Transverse colon (tissue), 4 donors: ENCODE results near the gene ELOB. TPM values are rescaled to one million over a fixed set of nuclear protein-coding genes. Genes with fewer than 3 reads are reported as not detected.

Experiments used
- DNase-seq: peaks from one replicate; pipeline ENCODE4 v3.0.0-alpha.2; 2019
- H3K27ac ChIP-seq, 4 donors: fragments of 200-600 bp; sonication (generic); 2 replicates each; pipeline ENCODE4 v1.5.1; 2016 to 2018; ENCODE audit warnings: inconsistent platforms in 4 of 4
- H3K27me3 ChIP-seq: fragments of 200-600 bp; sonication (generic); 2 replicates; pipeline ENCODE4 v1.5.1; 2017; ENCODE audit warnings: inconsistent platforms
- H3K36me3 ChIP-seq, 4 donors: fragments of 200-600 bp; sonication (generic); 2 replicates each; pipeline ENCODE4 v1.5.1; 2017 to 2019; ENCODE audit warnings: inconsistent platforms in 4 of 4
- H3K4me1 ChIP-seq, 4 donors: fragments of 200-600 bp; sonication (generic); 2 replicates each; pipeline ENCODE4 v1.5.1; 2017 to 2020; ENCODE audit warnings: inconsistent platforms in 4 of 4
- H3K4me3 ChIP-seq, 4 donors: fragments of 200-600 bp; sonication (generic); 1 replicate in 1 of 4; 2 replicates in 3 of 4; pipeline versions ENCODE4 v1.5.1 to v1.6.1; 2017 to 2019; ENCODE audit warnings: inconsistent platforms in 4 of 4
- H3K9me3 ChIP-seq, 2 donors: fragments of 200-600 bp; sonication (generic); 2 replicates each; pipeline ENCODE4 v1.5.1; 2017 to 2019; ENCODE audit warnings: inconsistent platforms in 2 of 2
- CTCF ChIP-seq, 5 experiments: fragments of 200-600 bp in 3 of 5; fragments of 450-650 bp in 2 of 5; sonication (generic) in 3 of 5; IDR thresholded peaks; 1 replicate in 2 of 5; 2 replicates in 3 of 5; pipeline ENCODE4 v1.5.1; 2016 to 2017; ENCODE audit warnings: antibody characterized with exemption in 5 of 5, inconsistent platforms in 3 of 5, mild to moderate bottlenecking in 2 of 5, moderate library complexity in 1 of 5
- EP300 ChIP-seq: sonication (generic); formaldehyde crosslinking; IDR thresholded peaks from one replicate; pipeline ENCODE4 v1.6.1; 2017; ENCODE audit warnings: antibody characterized with exemption, low read depth
- POLR2A ChIP-seq: fragments of 450-650 bp; IDR thresholded peaks from one replicate; pipeline ENCODE4 v1.6.1; 2016; ENCODE audit warnings: antibody characterized with exemption, mild to moderate bottlenecking, moderate library complexity
- POLR2AphosphoS5 ChIP-seq, 3 donors: sonication (generic); formaldehyde crosslinking; IDR thresholded peaks; one replicate each; pipeline ENCODE4 v1.6.1; 2016; ENCODE audit warnings: antibody characterized with exemption in 3 of 3
- WGBS, 2 donors: methylation state at CpG; one replicate each; pipeline ENCODE4 v1.1.5; 2018; ENCODE audit warnings: low coverage in 1 of 2; 5-methylcytosine and 5-hydroxymethylcytosine counted together
- in situ Hi-C, 4 donors: fragments of 200-750 bp; cut with MboI; loops; one replicate each; pipeline versions ENCODE4 v1.15.0 to v1.15.1; 2017; ENCODE audit warnings: low sequenced_read_pairs in 3 of 4, low pct_ligation_motif_present in 1 of 4, low pct_unique_long_range_greater_than_20kb in 1 of 4
- intact Hi-C: fragments of 100-400 bp; cut with DNase I; formaldehyde crosslinking; loops from one replicate; pipeline ENCODE4 v1.15.1; 2023; ENCODE audit warnings: low total_unique reads
- total RNA-seq, 4 donors: library from RNA; depleted of rRNA; stranded (reverse); fragments of >200 nt; gene quantifications; one replicate each; pipeline ENCODE4 v1.1.0, GENCODE V29; 2016

Gene ELOB
- total RNA-seq, 4 donors from 2014 or later = 133 to 433 (median 288) TPM

- no peak for DNase-seq
- TF ChIP-seq EP300 = no peak
- no peak for TF ChIP-seq CTCF (IDR thresholded peaks at IDR 0.05)
- no peak for TF ChIP-seq POLR2AphosphoS5 (IDR thresholded peaks at IDR 0.05)
- no peak for TF ChIP-seq POLR2A
- WGBS, 2 donors = 80 to 83% methylated on average over 3 of the region's 3 CpGs
- H3K27me3 ChIP-seq = peaks cover 15% of the 10 kb centered on the region
- in situ Hi-C loops = no loop called here
- H3K9me3 ChIP-seq = peaks cover 0 to 1% of the 10 kb centered on the region in 2 donors
- intact Hi-C loops = no loop called here
- H3K27ac ChIP-seq = no peak overlapping the region
- H3K36me3 ChIP-seq = no peaks in the 10 kb centered on the region
- H3K4me1 ChIP-seq = no peaks in the 10 kb centered on the region
- H3K4me3 ChIP-seq = no peak overlapping the region
These were observed 32.2 kb upstream of the ELOB start for GRCh38 chr16:2809149-2809760.

- intact Hi-C loops (no loop called here), in situ Hi-C loops (no loop called here)
- 91% methylated on average over 7 of the region's 7 CpGs; no CpG with 5 or more reads in 1 of the 2 donors for WGBS, 2 donors
- no peak overlapping the region for H3K27ac ChIP-seq
- peaks cover 7 to 9% of the 10 kb centered on the region in 2 donors for H3K9me3 ChIP-seq
- no peak for TF ChIP-seq CTCF (IDR thresholded peaks at IDR 0.05)
- no peak for TF ChIP-seq EP300
- TF ChIP-seq POLR2A = no peak
- TF ChIP-seq POLR2AphosphoS5 (IDR thresholded peaks at IDR 0.05) = no peak
- no peaks in the 10 kb centered on the region for H3K4me1 ChIP-seq
- no peak overlapping the region for H3K4me3 ChIP-seq
- no peaks in the 10 kb centered on the region for H3K36me3 ChIP-seq
- peaks cover 15% of the 10 kb centered on the region for H3K27me3 ChIP-seq
- DNase-seq = no peak
These were observed 31.1 kb upstream of the ELOB start for GRCh38 chr16:2808181-2808580.

- H3K4me3 ChIP-seq = no peak overlapping the region
- H3K27me3 ChIP-seq = peaks cover 11% of the 10 kb centered on the region
- H3K4me1 ChIP-seq = no peaks in the 10 kb centered on the region
- in situ Hi-C loops (no loop called here), intact Hi-C loops (no loop called here)
- H3K36me3 ChIP-seq = no peaks in the 10 kb centered on the region
- 63 to 75% methylated on average over 1 to 5 of the region's 5 CpGs for WGBS, 2 donors
- DNase-seq = no peak
- no peak overlapping the region for H3K27ac ChIP-seq
- TF ChIP-seq POLR2A (no peak), CTCF (IDR thresholded peaks at IDR 0.05) (no peak), EP300 (no peak), POLR2AphosphoS5 (IDR thresholded peaks at IDR 0.05) (no peak)
- H3K9me3 ChIP-seq = peaks cover 7 to 9% of the 10 kb centered on the region in 2 donors
These were observed 29.2 kb upstream of the ELOB start for GRCh38 chr16:2806286-2806685.

GRCh38 chr16:2804728-2805127 is 27.6 kb upstream of the ELOB start:
- Histone ChIP-seq H3K27ac (no peak overlapping the region), H3K9me3 (peaks cover 7 to 9% of the 10 kb centered on the region in 2 donors), H3K4me1 (no peaks in the 10 kb centered on the region), H3K4me3 (no peak overlapping the region), H3K36me3 (no peaks in the 10 kb centered on the region), H3K27me3 (no peaks in the 10 kb centered on the region)
- in situ Hi-C loops = no loop called here
- no peak for DNase-seq
- TF ChIP-seq POLR2A (no peak), EP300 (no peak), POLR2AphosphoS5 (IDR thresholded peaks at IDR 0.05) (no peak), CTCF (IDR thresholded peaks at IDR 0.05) (no peak)
- intact Hi-C loops = no loop called here
- WGBS, 2 donors = 84% methylated on average over 4 of the region's 4 CpGs; no CpG with 5 or more reads in 1 of the 2 donors
